NCI-H187 treated with DMSO at 0.1 percent for 48 hours (cell line): ENCODE data around the gene PET100.
"Not testable (repeated sequence)": the region's sequence is repeated elsewhere in the genome, so short reads cannot be mapped to it uniquely, and the experiment has no call there.

Source experiments
- DNase-seq: peaks from one replicate; lab custom pipeline; 2025; lab: John Stamatoyannopoulos, UW

Gene PET100

GRCh38 chr19:7633698-7634097 lies 4.1 kb downstream of the PET100 start, which contains the start of gene PCP2:
Gene PCP2 (minus strand): TSS chr19:7633719. CDS start chr19:7633457, 262 bp downstream.
- no peak for DNase-seq

- DNase-seq: no peak
These were observed 6.1 kb downstream of the PET100 start for GRCh38 chr19:7635670-7636069.

GRCh38 chr19:7636317-7636690 lies 6.7 kb downstream of the PET100 start:
- no peak for DNase-seq

- DNase-seq: no peak
These were observed 7.2 kb downstream of the PET100 start, which contains the start of gene STXBP2 for GRCh38 chr19:7636691-7637373. Gene STXBP2 (plus strand): TSS chr19:7637110. CDS start chr19:7637150, 40 bp downstream.

GRCh38 chr19:7637374-7638256 lies 8.0 kb downstream of the PET100 start:
- no peak for DNase-seq

- no peak for DNase-seq
These were observed 9.3 kb downstream of the PET100 start for GRCh38 chr19:7638802-7639465.

GRCh38 chr19:7639863-7640348 lies 10.3 kb downstream of the PET100 start:
- DNase-seq: no peak

- DNase-seq: no peak
These were observed 11.2 kb downstream of the PET100 start for GRCh38 chr19:7640803-7641202.

- DNase-seq: no peak
These were observed 12.0 kb downstream of the PET100 start for GRCh38 chr19:7641290-7642276.

GRCh38 chr19:7642295-7643030 lies 12.9 kb downstream of the PET100 start:
- no peak for DNase-seq

- DNase-seq: no peak
These were observed 13.4 kb downstream of the PET100 start for GRCh38 chr19:7643031-7643415.

- DNase-seq: not testable (repeated sequence)
These were observed 14.3 kb downstream of the PET100 start for GRCh38 chr19:7643629-7644549.

- DNase-seq: no peak
These were observed 14.9 kb downstream of the PET100 start for GRCh38 chr19:7644550-7644877.

- no peak for DNase-seq
These were observed 15.6 kb downstream of the PET100 start for GRCh38 chr19:7645163-7645562.

- DNase-seq: no peak
These were observed 16.2 kb downstream of the PET100 start for GRCh38 chr19:7645656-7646425.

- DNase-seq: no peak
These were observed 16.8 kb downstream of the PET100 start for GRCh38 chr19:7646426-7646700.

GRCh38 chr19:7647156-7647555 lies 17.6 kb downstream of the PET100 start:
- no peak for DNase-seq

GRCh38 chr19:7648265-7649014 lies 18.8 kb downstream of the PET100 start:
- DNase-seq: no peak
